OCI-LY3 (cell line): ENCODE results near the gene EXOC4.

Experiments
- H2AFZ ChIP-seq: fragments of 200-600, 300-600 bp; shearing (Covaris generic); 2 replicates; pipeline ENCODE4 v1.6.0; 2014; ENCODE audit warnings: antibody characterized with exemption, low read depth, low read length
- H3K27ac ChIP-seq: fragments of 200-600, 300-600 bp; sonication (generic); 2 replicates; pipeline ENCODE4 v1.5.1; 2014; ENCODE audit warnings: mild to moderate bottlenecking, low read length, moderate library complexity, mixed read lengths
- H3K27me3 ChIP-seq: fragments of 200-600, 300-600 bp; sonication (generic); 2 replicates; pipeline ENCODE4 v1.6.1; 2014; ENCODE audit warnings: low read depth, low read length, mixed read lengths
- H3K36me3 ChIP-seq: fragments of 200-600, 300-600 bp; sonication (generic); replicated peaks from 2 replicates; pipeline ENCODE3; 2014; ENCODE audit warnings: low read depth, low read length, mixed read lengths
- H3K4me1 ChIP-seq: fragments of 300-600, 200-600 bp; sonication (generic); 2 replicates; pipeline ENCODE4 v1.6.1; 2014; ENCODE audit warnings: low read length, mixed read lengths
- H3K4me2 ChIP-seq: fragments of 200-600, 300-600 bp; sonication (generic); 2 replicates; pipeline ENCODE4 v1.6.1; 2014; ENCODE audit warnings: low read length, mixed read lengths
- H3K4me3 ChIP-seq: fragments of 300-600, 200-600 bp; sonication (generic); 2 replicates; pipeline ENCODE4 v1.5.1; 2014; ENCODE audit warnings: antibody characterized with exemption, mild to moderate bottlenecking, low read length, moderate library complexity
- H3K79me2 ChIP-seq: fragments of 300-600, 200-600 bp; shearing (Covaris generic); 2 replicates; pipeline ENCODE4 v1.6.1; 2014; ENCODE audit warnings: mild to moderate bottlenecking, low read length, mixed read lengths
- H3K9ac ChIP-seq: fragments of 300-600, 200-600 bp; shearing (Covaris generic); 2 replicates; pipeline ENCODE4 v1.6.0; 2014; ENCODE audit warnings: mild to moderate bottlenecking, low read length, moderate library complexity
- H3K9me3 ChIP-seq: fragments of 200-600, 300-600 bp; shearing (Covaris generic); 2 replicates; pipeline ENCODE4 v1.6.1; 2014; ENCODE audit warnings: low read length, mixed read lengths; ENCODE audit not compliant: insufficient read depth
- H4K20me1 ChIP-seq: fragments of 200-600, 300-600 bp; sonication (generic); 2 replicates; pipeline ENCODE4 v1.6.1; 2016; ENCODE audit warnings: low read length, mixed read lengths; ENCODE audit not compliant: insufficient read depth
- CTCF ChIP-seq: fragments of 200-600, 300-600 bp; sonication (generic); IDR thresholded peaks from 2 replicates; pipeline ENCODE4 v1.5.1; 2014; ENCODE audit warnings: antibody characterized with exemption, low read length, low read depth
- EZH2phosphoT487 ChIP-seq: fragments of 200-600 bp; shearing (Covaris generic); IDR thresholded peaks from 2 replicates; pipeline ENCODE4 v1.6.1; 2018; ENCODE audit warnings: antibody characterized with exemption, mixed run types, low read depth

The EXOC4 gene

GRCh38 chr7:133484086-133484485 is 231.2 kb downstream of the EXOC4 start:
- TF ChIP-seq EZH2phosphoT487 (no peak), CTCF (no peak)
- H3K9me3 ChIP-seq: no peaks in the 10 kb centered on the region
- no peak overlapping the region for H3K9ac ChIP-seq
- no peak overlapping the region for H3K27ac ChIP-seq
- H3K4me1 ChIP-seq: no peaks in the 10 kb centered on the region
- no peak overlapping the region for H2AFZ ChIP-seq
- H3K36me3 ChIP-seq: no peaks in the 10 kb centered on the region
- no peak overlapping the region for H3K4me2 ChIP-seq
- no peak overlapping the region for H3K4me3 ChIP-seq
- no peaks in the 10 kb centered on the region for H4K20me1 ChIP-seq
- no peaks in the 10 kb centered on the region for H3K27me3 ChIP-seq
- H3K79me2 ChIP-seq: no peaks in the 10 kb centered on the region

DNA sequence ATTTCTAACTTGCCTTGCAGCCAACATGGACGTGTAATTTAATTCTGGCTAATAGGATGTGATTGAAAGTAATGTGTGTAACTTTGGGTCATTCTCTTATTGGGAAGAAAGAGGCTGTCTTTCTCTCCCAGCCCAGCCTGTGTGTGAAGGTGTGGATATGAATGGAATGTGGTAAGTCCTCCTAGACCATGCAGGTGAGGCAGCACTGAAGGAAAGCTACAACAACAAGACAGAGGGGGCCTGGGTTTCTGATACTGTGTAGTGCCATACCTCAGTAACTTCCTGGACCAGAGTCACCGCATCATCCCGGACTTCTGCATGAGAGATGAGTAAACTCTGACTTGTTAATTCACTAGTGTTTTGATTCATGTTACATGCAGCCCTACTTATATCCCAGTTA is 237.0 kb downstream of the EXOC4 start:
- H3K4me1 ChIP-seq: no peaks in the 10 kb centered on the region
- no peak overlapping the region for H3K4me2 ChIP-seq
- no peaks in the 10 kb centered on the region for H3K79me2 ChIP-seq
- no peak overlapping the region for H3K4me3 ChIP-seq
- TF ChIP-seq CTCF (no peak), EZH2phosphoT487 (no peak)
- no peak overlapping the region for H3K27ac ChIP-seq
- no peaks in the 10 kb centered on the region for H3K36me3 ChIP-seq
- H3K9ac ChIP-seq: no peak overlapping the region
- no peaks in the 10 kb centered on the region for H3K27me3 ChIP-seq
- no peaks in the 10 kb centered on the region for H4K20me1 ChIP-seq
- no peaks in the 10 kb centered on the region for H3K9me3 ChIP-seq
- H2AFZ ChIP-seq: no peak overlapping the region

- no peaks in the 10 kb centered on the region for H3K79me2 ChIP-seq
- no peak overlapping the region for H3K9ac ChIP-seq
- no peak overlapping the region for H3K4me3 ChIP-seq
- no peaks in the 10 kb centered on the region for H3K27me3 ChIP-seq
- no peak overlapping the region for H3K4me2 ChIP-seq
- no peaks in the 10 kb centered on the region for H3K36me3 ChIP-seq
- TF ChIP-seq EZH2phosphoT487 (no peak), CTCF (no peak)
- no peaks in the 10 kb centered on the region for H3K4me1 ChIP-seq
- H3K9me3 ChIP-seq: no peaks in the 10 kb centered on the region
- no peak overlapping the region for H3K27ac ChIP-seq
- no peaks in the 10 kb centered on the region for H4K20me1 ChIP-seq
- H2AFZ ChIP-seq: no peak overlapping the region
Observed at GRCh38 chr7:133491201-133491691, 238.4 kb downstream of the EXOC4 start.

- Histone ChIP-seq H3K79me2 (no peaks in the 10 kb centered on the region), H3K4me3 (no peak overlapping the region), H3K4me1 (no peaks in the 10 kb centered on the region), H4K20me1 (no peaks in the 10 kb centered on the region), H3K36me3 (no peaks in the 10 kb centered on the region), H2AFZ (no peak overlapping the region), H3K4me2 (no peak overlapping the region), H3K9me3 (no peaks in the 10 kb centered on the region), H3K27ac (no peak overlapping the region), H3K27me3 (no peaks in the 10 kb centered on the region), H3K9ac (no peak overlapping the region)
- no peak for TF ChIP-seq CTCF
Observed at GRCh38 chr7:133491846-133492652, 239.2 kb downstream of the EXOC4 start.
